ENCODE measurements around the gene MRS2.

- TF ChIP-seq POLR2A (IDR thresholded peaks at IDR 0.05; ENCODE audit: low read length): no peak
- TF ChIP-seq GATA1 (IDR thresholded peaks at IDR 0.05; ENCODE audit: low read depth, low read length): no peak
Measured at GRCh38 chr6:24430086-24430485, 27.4 kb downstream of the MRS2 start.

All from erythroblast (primary cell).